AG04450 (cell line): Measurements from ENCODE around the gene KIF5C. TPM values are rescaled to one million over a fixed set of nuclear protein-coding genes. Genes with fewer than 3 reads are reported as not detected.

Source experiments
- CTCF ChIA-PET: fragments of 300-600, 350-600 bp; formaldehyde crosslinking; extraction: SDS; loops from one replicate; lab custom pipeline; 2022; ENCODE audit warnings: antibody characterized with exemption, inconsistent platforms; lab: Charles Lee
- POLR2A ChIA-PET: fragments of 350-600 bp; formaldehyde crosslinking; extraction: SDS; loops from one replicate; lab custom pipeline; 2021; ENCODE audit warnings: antibody characterized with exemption, inconsistent platforms; lab: Yijun Ruan, JAX
- DNase-seq: peaks from one replicate; pipeline ENCODE4 v3.0.0-alpha.2; 2011; ENCODE audit warnings: low read depth, low spot score
- H3K27ac ChIP-seq: one replicate; pipeline ENCODE4 v1.5.1; 2012; ENCODE audit warnings: low read depth, low read length, control low read depth
- H3K27me3 ChIP-seq: one replicate; pipeline ENCODE4 v1.6.0; 2012; ENCODE audit warnings: low read length; ENCODE audit not compliant: control insufficient read depth, insufficient read depth
- H3K4me3 ChIP-seq: 2 replicates; pipeline ENCODE4 v1.5.1; 2011; ENCODE audit warnings: mild to moderate bottlenecking, low read depth, low read length, control low read depth
- H3K9me3 ChIP-seq: 2 replicates; pipeline ENCODE4 v1.5.1; 2012; ENCODE audit warnings: low read length; ENCODE audit not compliant: control insufficient read depth, insufficient read depth
- polyA plus RNA-seq: library from polyadenylated mRNA; depleted of rRNA; stranded (reverse); fragments of >200 nt; gene quantifications from 2 replicates; pipeline ENCODE4 v1.2.3, GENCODE V29; 2011
- TF ChIP-seq, protein P1 (sequence below): IDR thresholded peaks from 2 replicates; pipeline ENCODE4 v1.5.1; 2011; ENCODE audit warnings: low read depth, low read length, control low read depth, inconsistent platforms

Gene KIF5C
- polyA plus RNA-seq, 1 experiment: 0.12 TPM

- TF ChIP-seq, protein P1, sequence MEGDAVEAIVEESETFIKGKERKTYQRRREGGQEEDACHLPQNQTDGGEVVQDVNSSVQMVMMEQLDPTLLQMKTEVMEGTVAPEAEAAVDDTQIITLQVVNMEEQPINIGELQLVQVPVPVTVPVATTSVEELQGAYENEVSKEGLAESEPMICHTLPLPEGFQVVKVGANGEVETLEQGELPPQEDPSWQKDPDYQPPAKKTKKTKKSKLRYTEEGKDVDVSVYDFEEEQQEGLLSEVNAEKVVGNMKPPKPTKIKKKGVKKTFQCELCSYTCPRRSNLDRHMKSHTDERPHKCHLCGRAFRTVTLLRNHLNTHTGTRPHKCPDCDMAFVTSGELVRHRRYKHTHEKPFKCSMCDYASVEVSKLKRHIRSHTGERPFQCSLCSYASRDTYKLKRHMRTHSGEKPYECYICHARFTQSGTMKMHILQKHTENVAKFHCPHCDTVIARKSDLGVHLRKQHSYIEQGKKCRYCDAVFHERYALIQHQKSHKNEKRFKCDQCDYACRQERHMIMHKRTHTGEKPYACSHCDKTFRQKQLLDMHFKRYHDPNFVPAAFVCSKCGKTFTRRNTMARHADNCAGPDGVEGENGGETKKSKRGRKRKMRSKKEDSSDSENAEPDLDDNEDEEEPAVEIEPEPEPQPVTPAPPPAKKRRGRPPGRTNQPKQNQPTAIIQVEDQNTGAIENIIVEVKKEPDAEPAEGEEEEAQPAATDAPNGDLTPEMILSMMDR: no peak
- Histone ChIP-seq H3K27me3 (no peaks in the 10 kb centered on the region), H3K4me3 (no peak overlapping the region), H3K27ac (no peak overlapping the region), H3K9me3 (no peaks in the 10 kb centered on the region)
- no peak for DNase-seq
- CTCF ChIA-PET: no interaction called here
- POLR2A ChIA-PET: no interaction called here
Observed at GRCh38 chr2:148952621-148953020, 77.6 kb downstream of the KIF5C start.

- TF ChIP-seq, protein P1: no peak
- H3K27me3 ChIP-seq: no peaks in the 10 kb centered on the region
- ChIA-PET CTCF (no interaction called here), POLR2A (no interaction called here)
- no peaks in the 10 kb centered on the region for H3K9me3 ChIP-seq
- DNase-seq: no peak
- H3K4me3 ChIP-seq: no peak overlapping the region
- no peak overlapping the region for H3K27ac ChIP-seq
Observed at GRCh38 chr2:148953426-148953825, 78.4 kb downstream of the KIF5C start.

GRCh38 chr2:148954536-148954935, 79.5 kb downstream of the KIF5C start:
- ChIA-PET POLR2A (no interaction called here), CTCF (no interaction called here)
- H3K27me3 ChIP-seq: no peaks in the 10 kb centered on the region
- no peaks in the 10 kb centered on the region for H3K9me3 ChIP-seq
- no peak overlapping the region for H3K27ac ChIP-seq
- no peak for DNase-seq
- TF ChIP-seq, protein P1: no peak
- H3K4me3 ChIP-seq: no peak overlapping the region

DNA sequence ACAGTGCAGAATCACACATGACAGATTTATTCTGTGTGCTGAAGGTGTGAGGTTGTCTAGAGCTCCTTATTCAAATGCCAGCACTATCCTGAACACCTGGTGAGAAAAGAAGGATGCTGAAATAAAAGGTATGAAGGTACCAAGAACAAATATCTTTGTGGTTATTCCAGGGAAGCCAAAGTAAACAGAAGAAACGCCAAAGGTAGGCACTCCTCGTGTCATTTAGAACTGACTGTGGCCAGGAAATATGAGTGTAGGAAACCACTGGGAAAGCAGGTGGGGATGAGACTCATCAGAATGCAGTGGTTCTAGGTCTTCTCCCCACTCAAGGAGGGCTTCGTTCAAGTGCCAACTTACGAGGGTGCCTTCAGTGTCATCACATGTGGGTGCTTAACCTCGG, 80.8 kb downstream of the KIF5C start:
- H3K27me3 ChIP-seq: no peaks in the 10 kb centered on the region
- no peak for DNase-seq
- no peak overlapping the region for H3K4me3 ChIP-seq
- CTCF ChIA-PET: no interaction called here
- H3K27ac ChIP-seq: no peak overlapping the region
- H3K9me3 ChIP-seq: no peaks in the 10 kb centered on the region
- TF ChIP-seq, protein P1: no peak
- POLR2A ChIA-PET: interaction anchor here (0.6 kb wide), 1 partner anchor 241 kb away, joined by 5 read pairs; no protein-coding TSS in a partner anchor

- TF ChIP-seq, protein P1: no peak
- POLR2A ChIA-PET: no interaction called here
- no peak for DNase-seq
- CTCF ChIA-PET: no interaction called here
- Histone ChIP-seq H3K27me3 (no peaks in the 10 kb centered on the region), H3K4me3 (no peak overlapping the region), H3K9me3 (no peaks in the 10 kb centered on the region), H3K27ac (no peak overlapping the region)
Observed at GRCh38 chr2:148957023-148957422, 82.0 kb downstream of the KIF5C start.
